Superior temporal gyrus (tissue), 1 donor: ENCODE results near the gene MEAF6.

Experiments used
- DNase-seq: peaks from one replicate; pipeline ENCODE4 v3.0.0-alpha.2; 2016; ENCODE audit errors: extremely low spot score

The MEAF6 gene

DNA sequence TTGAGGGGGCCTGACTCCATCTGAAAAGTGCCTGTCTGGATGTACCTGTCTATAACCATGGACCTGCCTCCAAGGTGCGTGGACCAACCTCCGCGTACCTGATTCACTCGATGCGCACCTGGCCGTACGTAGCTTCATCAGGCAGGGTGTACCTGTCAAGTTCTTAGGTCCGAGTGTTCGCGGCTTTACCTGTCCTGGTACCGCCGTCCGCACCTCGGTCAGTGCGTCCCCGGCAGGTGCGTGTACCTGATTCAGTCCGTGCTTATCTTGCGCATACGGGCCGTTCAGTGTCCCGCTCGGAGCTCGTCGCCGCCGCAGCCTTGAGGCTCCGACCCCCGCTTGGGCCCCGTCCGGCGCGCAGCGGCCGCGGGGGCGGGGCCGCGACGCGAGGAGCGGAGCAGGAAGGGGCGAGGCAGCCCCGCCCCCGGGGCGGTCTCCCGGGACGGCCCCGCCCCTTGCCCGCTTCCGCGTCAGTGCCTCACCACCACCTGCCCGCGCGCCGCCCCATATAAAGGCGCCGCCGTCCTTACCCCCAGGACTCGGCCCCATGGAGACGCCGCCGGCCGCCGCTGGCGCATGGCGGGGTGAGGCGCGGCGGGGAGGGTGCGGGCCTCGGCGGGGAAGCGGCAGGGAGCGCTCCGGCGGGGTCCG is 40.4 kb downstream of the MEAF6 start, which contains the start of gene ZC3H12A:
Gene ZC3H12A (plus strand): TSS at position 535 of the 651 bp plus-strand sequence. CDS start 917 bp downstream, outside the sequence.
- DNase-seq = peak; percentile 85

GRCh38 chr1:37473431-37474045 is 41.0 kb downstream of the MEAF6 start:
- no peak for DNase-seq

DNA sequence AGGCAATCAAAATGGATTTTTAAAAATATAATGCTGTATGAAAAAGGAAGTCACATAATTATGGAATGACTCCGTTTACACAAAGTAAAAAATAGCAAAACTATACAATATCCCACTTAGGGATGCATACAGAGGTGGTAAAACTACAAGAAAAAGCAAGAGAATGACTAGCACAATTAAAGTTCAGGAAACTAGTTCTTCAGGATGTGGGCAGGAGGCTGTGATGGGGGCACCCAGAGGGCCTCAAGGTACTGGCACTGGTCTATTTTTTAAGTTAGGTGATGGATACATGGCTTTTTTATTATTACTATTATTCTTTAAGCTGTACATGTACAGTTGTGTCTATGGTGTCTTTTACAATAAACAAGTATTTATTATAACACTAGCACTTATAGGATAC is 41.6 kb downstream of the MEAF6 start:
- DNase-seq = no peak

DNA sequence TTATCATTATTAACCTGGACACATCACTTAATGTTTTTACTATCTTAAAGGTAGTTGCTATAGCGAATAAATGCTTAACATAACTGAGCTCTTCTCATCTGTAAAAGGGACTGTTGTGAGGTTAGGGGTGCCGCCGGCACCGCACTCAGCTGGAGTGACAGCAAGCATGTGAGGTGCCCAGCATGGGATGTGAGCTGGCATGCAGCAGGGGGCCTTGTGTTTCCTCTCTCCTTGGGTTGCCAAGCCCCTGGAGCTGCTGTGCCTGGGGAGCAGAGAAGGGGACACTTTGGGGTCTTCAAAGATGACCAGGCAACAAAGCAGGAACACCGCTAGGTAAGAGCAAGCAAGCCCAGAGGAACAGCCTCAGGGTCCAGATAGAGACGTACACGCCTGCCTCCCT is 42.3 kb downstream of the MEAF6 start:
- DNase-seq = no peak

DNA sequence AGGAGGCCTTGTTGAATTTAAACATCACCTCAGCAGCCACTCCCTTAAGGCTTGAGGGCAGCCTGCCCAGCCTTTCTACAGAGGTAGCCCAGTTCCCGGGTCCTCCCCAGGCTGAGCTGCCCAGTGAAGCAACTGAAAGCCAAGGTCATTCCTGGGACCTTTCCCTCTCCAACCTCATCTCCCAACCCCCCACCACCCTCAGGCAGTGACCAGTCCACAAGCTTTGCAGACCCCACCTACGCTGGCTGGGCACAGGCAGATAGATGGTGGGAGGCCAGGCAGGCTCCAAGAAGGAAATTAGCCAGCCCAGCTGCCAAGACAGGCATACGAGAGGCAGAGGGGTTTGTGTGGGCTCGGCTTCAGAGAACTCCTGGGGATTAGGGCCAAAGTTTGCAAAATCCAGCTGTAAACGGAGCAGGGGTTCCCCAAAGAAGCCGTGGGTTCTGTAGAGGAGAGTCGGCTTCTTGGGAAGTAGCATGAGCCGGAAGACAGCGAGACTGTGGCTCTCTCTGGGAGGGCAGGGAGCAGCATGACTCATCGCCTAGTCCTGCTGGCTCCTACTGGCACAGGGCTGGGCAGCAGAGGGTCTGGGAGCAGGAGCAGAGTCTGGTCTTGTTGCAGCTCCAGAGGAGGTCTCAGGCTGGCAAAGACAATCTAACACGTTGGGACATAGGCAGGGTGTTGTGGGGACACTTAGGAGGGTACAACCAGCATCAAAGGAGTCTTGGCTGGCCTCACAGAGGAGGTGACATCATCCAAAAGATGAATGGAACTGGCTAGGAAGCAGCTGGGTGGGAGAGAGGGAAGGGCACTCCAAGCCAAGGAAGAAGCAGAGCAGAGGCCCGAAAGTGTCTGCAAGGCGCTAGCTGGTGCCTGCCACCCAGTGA is 43.0 kb downstream of the MEAF6 start:
- peak; percentile 62 for DNase-seq

DNA sequence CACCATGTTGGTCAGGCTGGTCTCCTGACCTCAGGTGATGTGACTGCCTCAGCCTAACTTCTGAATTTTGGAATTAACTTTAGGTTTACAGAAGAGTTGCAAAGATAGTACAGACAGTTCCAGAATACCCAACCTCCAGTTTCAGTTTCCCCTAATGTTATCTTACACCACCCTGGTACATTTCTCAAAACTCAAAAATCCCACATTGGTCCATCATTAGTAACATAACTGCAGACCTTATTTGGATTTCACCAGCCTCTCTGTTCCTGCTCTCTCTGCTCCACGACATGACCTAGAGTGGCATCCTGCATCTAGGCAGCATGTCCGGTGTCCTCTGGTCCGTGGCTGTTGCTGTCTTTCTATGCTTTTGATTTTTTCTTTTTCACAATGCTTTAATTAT is 45.2 kb downstream of the MEAF6 start:
- DNase-seq = no peak

GRCh38 chr1:37468037-37468436 is 46.5 kb downstream of the MEAF6 start:
- no peak for DNase-seq

GRCh38 chr1:37465593-37466517 is 48.7 kb downstream of the MEAF6 start:
- DNase-seq = peak; percentile 25

DNA sequence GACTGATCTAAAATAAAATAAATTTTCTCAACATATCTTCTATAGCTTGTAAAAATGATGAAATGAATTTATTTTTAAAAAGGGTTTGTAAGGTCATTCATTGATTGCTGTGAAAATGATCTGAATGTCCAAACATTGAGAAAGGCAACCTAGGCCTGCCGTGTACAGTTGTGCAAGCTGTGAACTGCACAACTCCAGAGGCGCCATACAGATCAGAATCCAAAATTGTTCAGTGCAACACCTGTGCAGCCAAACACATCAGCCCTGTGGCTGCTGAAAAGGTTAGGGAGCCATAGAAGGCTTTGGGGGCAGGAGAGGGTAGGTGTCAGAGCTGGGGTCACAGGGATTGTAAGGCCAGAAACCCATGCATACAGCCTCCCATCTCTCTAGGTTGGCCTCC is 50.1 kb downstream of the MEAF6 start:
- no peak for DNase-seq

DNA sequence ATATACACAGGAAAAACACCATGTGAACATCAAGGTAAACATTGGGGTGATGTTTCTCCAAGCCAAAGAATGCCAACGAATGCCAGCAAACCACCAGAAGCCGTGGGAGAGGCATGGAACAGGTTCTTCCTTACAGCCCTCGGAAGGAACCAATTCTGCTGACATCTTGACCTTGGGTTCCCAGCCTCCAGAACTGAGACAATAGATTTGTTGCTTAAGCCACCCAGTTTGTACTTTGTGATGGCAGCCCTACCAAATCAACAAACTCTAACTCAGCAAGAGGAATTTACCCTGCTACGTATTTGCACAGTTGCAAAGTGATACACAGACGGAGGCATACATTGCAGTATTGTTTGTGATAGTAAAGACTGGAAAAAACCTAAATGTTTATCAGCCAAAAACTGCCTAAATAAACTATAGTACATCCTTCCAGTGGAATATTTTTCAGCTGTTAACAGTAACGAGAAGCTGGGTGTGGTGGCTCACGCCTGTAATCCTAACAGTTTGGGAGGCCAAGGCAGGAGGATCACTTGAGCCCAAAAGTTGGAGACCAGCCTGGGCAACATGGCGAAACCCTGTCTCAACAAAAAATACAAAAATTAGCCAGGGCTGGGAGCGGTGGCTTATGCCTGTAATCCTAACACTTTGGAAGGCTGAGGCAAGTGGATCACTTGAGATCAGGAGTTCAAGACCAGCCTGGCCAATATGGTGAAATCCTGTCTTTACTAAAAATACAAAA is 52.7 kb downstream of the MEAF6 start:
- no peak for DNase-seq

GRCh38 chr1:37458551-37458950 is 56.0 kb downstream of the MEAF6 start:
- no peak for DNase-seq

DNA sequence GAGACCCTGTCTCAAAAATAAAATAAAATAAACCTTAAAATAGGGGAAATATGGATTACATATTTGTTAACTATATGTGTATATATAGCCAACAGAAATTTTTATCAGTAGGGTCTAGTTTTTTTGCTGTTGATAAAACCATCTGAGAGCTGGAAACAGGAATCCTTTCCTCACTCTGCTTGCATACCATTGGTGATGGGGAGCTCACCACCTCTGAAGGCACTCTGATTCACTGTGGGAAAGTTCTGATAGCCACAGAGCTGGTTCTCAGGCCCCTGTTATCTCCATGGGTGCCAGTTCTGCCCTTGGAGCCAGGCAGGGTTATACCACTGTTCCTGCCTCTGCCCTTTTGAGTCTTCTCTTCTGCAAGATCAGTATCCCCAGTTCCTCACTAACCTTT is 58.0 kb downstream of the MEAF6 start:
- DNase-seq = no peak

GRCh38 chr1:37455516-37455915 is 59.0 kb downstream of the MEAF6 start:
- no peak for DNase-seq

DNA sequence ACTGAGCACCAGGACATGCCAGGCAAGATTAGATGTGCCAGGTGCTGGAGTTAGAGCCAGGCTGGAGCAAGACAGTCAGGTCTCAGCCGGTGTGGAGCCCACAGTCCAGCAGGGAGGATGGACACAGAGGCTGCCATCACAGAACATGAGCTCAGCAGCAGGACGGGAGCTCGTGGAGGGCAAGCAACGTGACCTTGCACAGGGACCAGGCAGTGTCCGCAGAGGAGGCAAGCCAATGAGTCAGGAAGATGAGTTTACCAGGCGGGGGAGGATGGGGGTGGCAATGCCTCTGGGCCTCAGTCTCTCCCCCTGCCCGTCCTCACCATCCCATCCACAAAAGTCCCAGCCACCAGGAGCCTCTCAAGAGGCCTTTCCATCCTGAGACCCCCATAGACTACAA is 60.9 kb downstream of the MEAF6 start:
- DNase-seq = no peak

- DNase-seq = no peak
These were observed 62.1 kb downstream of the MEAF6 start for GRCh38 chr1:37452416-37452815.

DNA sequence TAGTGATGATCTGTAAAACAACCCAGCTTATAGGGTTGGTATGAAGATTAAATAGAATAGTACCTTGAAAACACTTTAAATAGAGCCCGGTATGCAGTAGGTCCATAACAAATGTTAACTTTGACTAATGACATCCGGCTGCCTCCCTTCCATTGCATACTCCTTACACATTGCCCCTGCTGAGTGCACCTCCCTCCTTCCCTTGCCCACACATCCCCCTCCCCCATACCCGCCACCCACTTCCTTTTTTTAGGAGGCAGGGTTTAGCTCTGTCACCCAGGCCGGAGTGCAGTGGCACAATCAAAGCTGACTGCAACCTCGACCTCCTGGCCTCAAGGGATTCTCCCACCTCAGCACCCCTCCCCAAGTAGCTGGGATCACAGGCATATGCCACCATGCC is 64.6 kb downstream of the MEAF6 start:
- DNase-seq = no peak

DNA sequence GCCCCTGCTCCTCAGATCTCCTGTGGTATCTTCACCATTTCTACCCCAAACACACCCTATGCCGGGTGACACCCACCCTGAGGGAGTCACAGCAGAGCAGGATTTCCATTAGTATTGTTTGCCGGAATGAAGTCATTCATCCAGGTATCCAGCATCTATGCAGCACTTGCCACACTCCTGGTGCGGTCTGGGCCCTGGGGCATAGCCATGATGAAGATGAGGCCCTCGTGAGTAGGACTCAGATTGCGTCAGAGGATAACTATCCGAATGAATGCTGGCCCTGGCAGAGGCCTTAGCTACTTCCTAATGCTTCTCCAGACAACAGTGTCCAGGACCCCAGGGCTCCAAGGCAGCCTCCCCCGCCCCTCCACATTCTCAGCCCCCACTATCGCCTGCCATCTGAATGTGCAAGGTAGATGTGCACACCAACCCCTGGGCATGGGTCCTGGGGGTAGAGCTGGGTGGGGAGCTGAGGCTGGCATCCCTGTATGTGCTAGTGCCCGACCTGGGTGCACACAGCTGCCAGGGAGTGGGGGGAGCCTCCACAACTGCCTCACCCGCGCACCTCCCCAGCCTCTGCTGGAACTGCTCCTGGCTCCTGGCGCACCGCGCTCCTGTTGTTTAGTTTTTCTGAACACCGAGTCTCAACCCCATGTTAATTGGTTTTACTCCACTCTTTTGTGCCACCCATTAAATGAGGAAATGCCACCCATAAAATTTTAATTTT is 65.7 kb downstream of the MEAF6 start:
- no peak for DNase-seq

DNA sequence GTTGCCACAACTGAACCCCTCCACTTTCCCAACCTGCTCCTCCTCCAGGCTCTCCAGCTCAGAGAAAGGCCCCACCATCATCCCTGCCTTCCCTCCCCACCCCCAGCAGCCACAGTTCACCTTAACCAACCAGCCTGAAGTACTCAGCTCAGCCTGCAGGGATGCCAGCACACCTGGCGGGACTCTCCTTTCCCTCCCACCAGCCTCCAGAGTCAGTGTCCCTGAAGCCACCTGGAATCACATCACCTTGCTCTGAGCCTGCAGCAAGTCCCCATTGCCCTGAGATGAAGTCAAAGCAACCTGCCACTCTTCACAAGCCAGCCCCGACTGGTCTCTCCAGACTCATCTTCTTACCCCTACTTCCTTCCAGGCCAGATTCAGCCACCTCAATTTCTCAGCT is 66.4 kb downstream of the MEAF6 start:
- no peak for DNase-seq

GRCh38 chr1:37446874-37447273 is 67.7 kb downstream of the MEAF6 start:
- DNase-seq = no peak

DNA sequence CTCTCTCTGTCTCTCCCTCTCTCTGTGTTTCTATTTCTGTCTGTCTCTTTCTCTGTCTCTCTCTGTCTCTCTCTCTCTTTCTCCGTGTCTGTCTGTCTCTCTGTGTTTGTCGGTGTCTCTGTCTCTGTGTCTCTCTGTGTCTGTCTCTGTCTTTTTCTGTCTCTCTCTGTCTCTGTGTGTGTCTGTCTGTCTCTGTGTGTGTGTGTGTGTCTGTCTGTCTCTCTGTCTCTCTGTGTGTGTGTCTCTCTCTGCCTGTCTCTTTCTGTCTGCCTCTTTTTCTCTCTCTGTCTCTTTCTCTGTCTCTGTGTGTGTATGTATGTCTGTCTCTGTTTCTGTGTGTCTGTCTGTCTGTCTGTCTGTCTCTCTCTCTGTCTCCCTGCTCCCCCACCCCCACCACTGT is 71.9 kb downstream of the MEAF6 start:
- no peak for DNase-seq
